Stimulated activated CD4-positive, alpha-beta T cell treated with anti-CD3 and anti-CD28 coated beads, Interleukin-2, amount 100 ng/mL, for 4 hours (primary cell): Measurements from ENCODE around the gene SPOCK1.

Source experiments
- DNase-seq: peaks from one replicate; pipeline ENCODE4 v3.0.0-alpha.2; 2020; ENCODE audit warnings: low read depth

SPOCK1 gene

DNA sequence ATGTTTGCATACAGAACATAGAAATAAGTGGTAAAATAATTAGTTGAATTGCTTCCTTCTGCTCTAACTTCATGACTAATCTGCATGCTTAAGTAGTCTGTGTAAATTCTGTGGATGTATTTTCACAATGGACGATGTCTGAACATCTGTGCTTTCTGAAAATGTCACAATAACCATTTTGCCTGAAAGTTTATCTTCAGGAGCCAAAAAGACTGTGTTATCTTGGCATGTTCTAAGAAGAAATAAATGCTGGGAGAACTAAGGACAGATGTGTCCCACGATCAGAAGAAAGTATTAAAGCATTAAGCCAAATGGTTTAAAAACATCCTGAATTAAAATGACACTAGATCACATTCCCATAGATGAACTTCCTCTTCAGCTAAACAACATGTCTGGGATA is 397.6 kb downstream of the SPOCK1 start:
- DNase-seq, result no peak

DNA sequence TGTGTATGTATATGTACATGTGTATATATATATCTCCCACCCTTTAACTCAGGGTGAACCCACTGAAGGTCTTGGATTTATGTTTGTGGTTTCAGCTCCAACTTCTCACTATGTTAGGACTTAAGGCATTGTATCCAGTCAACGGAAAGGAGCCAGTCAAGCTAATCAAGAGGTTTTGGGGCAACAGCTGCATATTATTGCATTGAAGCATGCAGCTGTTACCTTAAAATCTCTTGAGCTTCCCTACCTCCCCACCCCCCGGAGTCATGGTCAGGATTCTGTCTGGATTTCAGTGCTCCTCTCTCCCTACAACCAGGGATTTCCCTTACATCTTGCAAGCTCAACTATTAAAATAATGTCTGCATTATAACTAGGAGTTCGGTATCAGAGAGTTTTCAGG is 399.5 kb downstream of the SPOCK1 start:
- DNase-seq, result no peak

DNA sequence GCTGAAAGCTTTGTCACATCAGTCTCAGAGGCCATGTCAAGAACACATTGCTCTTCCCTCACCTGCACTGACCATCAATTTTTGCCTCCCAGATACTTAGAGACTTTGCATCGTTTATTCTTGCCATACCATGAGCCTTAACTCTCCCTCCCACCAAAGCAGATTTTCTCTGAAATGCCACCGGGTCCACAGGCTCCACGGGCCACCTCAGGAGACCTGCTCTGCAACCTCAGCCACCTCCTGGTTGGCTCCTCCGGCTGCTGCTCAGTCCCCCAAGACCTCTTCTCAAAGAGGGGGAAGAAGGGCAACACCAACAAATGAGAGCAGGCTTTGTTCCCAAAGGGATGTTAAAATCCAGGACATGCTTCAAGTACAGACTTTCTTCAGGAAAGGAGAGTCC is 400.5 kb downstream of the SPOCK1 start:
- DNase-seq, result no peak

DNA sequence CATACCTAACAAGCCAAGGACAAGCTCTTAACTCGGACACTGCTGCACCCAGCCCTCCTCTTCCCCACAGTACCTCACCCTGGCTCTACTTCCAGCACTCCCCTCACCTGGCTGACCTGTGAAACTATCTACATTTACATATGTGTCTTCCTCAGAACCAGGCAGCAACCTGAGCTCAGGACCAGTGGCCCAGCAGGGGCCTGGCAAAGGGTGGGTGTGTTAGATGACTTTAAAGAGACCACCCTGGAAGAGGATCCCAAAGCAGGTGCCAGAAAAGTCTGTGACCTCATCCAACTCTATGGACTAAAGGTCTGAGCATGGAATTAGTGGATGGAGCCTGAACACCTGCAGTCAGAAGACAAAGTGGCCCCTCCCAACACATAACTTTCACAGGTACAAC is 400.9 kb downstream of the SPOCK1 start:
- DNase-seq, result no peak

DNA sequence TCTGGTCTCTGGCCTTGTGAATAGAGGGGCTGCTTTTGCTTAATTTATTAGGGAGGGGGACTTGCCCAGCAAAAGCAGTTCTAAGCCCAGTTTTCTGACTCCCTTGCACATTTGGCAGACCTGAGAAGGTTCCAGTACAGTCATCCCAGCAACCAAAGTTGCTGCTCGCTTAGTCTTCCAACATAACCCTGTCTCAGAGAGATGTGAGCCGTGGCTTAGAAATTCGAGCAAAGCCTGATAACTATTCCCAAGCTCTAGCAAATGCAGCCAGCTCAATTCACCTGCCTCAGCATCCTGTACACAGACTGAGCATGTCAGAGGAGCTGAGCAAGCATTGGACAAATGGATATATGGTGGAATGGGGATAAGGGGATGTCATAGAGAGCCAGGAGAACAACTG is 401.9 kb downstream of the SPOCK1 start:
- no peak for DNase-seq

DNA sequence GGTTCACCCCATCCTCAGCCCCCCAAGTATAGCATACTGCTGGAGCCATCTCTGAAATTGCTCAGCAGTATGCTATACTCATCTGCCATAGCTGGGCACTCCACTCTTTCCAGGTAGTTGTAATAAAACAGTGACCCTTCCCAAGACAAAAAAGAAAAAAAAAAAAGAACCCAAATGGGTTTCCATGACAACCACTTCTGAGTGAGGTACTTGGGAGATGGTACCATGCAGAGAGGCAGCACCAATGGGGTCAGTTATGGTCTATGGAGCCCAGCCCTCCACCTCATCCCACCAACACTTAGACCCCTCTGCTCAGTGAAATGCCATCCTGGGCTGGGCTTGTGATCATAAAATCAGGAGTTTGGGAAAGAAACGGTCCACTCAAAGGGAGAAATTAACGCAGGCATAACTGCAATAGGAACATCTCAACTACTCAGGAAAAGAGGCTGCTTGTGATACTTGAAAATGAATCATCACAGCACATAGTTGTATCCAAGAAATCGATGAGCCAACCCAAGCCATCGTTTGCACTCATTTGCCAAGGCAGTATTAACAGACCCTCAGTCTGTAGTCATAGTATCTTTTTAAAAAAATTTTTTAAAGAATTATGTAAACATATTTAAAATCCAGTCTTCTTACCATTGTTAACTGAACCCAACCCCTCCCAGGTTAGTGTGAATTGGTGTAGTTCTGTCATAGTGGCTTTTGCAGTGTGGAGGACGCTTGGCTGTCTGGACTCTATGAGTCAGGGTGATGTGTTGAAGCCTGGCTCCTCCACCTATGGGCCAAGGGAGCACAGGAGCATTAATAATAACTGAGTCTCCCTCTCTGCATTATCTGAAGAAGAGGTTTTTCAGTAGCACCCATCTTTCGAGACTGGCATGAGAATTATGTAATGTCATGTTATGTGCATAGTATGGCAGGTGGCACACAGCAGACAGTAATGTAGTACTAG is 402.7 kb downstream of the SPOCK1 start:
- no peak for DNase-seq

DNA sequence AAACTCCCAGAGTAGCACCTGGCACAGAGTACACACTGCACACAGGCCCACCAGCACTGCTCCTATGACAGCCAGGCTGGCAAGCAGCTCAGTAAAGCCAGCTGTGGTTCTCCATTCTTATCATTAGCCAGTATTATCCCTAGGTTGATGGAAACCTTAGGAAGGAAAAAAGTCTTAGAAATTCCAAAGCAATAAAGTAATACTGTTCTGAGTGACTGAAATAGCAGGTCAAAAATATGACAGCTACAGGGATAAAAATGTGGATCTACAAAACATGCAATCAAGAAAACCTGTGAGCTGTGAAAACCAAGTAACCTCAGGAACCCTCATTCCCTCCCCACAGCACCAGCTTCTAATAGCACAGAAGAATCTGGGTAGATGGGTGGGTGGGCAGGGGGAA is 403.5 kb downstream of the SPOCK1 start:
- no peak for DNase-seq

DNA sequence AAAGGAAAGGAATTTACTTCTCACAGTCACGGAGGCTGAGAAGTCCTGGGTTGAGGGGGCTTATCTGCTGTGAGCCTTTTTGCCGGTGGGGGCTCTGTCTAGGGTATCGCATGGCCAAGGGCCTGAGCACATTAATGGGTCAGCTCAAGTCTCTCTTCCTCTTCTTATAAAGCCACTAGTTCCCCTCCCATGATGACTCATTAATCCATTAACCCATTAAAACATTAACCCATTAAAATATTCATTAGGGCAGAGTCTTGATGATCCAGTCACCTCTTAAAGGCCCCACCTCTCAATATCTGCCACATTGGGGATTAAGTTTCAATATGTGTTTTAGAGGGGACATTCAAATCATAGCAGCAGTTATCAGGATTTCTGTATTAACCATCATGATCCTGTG is 406.3 kb downstream of the SPOCK1 start:
- DNase-seq, result no peak

DNA sequence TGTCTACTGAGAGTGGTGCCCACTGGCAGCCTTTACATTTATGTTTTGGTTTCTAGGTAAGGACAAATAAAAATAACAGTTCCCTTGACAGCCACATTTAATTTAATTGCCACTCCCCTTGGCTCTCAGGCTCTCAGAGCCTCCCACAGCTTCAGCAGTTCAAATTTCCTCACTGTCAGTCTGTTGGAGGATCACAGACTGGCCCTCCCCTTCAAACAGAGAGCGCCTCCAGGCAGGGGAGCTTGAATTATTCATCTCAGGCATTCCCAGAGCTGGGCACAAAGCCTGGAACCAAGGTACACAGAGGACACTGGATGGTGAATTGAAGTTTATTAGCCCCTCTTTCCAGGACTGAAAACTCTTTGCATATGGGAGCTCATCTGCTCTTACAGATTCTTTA is 407.7 kb downstream of the SPOCK1 start:
- no peak for DNase-seq

DNA sequence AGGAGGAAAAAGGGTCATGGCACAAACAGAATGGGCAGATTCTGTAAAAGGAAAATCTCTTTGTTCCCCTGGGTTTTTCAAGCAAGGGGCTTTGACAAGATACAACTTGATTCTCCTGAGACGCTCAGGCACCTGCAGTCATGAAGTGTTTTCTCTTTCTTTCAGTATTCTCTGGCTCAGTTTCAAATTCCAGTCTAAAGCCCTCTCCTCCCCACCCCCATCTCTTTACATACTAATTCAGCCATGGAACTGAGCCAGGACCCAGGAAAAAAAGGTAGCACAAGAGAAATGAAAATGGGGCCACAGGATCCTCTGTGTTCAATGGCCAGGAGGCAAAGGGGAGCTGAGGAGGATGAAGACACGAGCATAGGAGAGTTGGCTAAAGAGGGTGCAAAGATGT is 408.4 kb downstream of the SPOCK1 start:
- no peak for DNase-seq

DNA sequence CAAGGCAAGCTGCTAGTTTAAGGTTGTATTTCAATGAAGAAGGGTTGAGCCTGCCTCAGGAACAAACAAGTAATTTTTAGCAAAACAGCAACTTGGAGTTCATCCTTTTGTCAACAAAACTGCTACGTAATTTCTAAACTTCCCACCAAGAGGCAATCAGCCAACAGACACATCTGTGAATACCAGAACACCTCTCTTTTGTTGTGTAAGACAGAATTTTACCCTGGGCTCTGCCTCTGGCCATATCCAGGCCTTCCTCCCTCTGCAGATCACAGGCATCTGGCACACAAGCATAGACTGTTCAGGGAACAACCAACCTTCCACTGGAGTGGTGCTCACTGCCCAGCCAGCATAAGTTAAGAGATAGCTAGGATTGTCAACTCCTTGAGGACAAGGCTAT is 409.0 kb downstream of the SPOCK1 start:
- no peak for DNase-seq

DNA sequence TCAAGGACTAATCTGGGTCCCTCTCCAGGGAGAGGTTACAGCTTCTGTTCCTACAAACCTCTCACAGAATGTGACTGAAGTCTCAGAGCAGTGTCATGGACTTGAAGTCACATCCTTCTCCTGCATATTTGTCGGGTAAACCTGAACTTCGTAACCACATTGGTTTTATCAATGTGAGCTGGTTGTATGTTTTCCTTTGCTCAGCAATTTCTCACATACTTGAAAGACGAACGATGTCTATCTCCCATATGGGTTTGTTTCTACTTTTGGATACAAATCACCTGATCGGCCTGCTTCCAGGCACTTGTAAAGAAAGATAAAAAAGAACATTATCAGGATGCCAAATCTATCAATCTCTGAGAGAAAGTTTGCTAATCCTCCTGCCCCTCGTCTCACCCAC is 411.0 kb downstream of the SPOCK1 start:
- no peak for DNase-seq

DNA sequence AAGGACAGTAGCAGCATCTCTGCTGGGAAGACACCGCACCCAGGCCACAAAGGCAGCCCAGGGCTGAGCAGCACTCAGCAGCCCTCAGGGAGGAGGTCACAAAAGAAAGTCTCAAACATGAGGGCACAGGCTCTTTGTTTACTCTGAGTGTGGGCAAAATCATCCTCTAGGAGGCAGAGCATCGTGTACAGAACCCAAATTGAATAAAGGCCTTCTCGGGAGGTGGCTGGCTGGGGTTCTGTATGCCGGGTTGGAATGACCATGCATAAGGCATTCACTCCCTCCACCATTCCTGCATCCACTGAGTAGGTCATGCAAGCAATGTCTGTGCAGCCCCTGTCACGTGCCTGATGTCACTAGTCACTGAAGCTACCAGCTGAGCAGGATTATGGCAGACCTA is 412.8 kb downstream of the SPOCK1 start:
- no peak for DNase-seq

DNA sequence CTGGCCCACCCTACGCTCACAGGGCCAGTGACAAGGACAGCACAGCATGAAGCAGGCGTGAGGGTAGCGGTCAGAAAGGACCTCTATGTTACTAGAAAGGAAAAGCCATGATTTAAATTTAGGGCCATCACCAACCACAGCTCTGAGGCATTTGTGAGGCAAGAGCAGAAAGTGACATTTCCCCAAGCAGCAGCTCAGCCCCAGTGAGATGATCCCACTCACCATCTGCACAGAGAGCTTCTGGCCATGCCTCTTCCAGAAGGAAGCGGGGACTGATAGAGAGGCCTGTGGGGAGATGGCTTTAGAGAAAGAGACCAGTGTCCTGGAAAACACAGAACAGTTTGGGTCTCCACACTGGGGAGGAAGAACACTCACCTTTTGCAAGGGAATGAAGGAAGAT is 413.9 kb downstream of the SPOCK1 start:
- DNase-seq, result no peak

DNA sequence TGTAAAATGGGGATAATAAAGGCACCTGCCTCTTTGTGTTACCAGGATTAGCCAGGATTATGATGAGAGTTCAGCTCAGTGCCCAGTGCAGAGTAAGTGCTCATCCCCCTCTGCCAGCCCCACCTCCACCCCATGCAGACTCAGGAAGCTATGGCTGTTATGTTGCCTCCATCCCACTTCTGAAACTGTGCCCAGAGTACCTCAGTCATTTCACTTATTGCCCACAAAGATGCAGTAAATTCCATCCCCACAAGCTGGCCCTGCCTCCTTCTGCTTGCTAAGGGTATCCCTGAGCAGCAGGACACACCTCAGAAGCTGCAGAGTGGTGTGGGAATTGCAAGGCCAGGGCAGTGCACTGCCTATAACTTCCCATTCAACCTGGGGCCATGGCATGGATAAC is 415.1 kb downstream of the SPOCK1 start:
- no peak for DNase-seq

DNA sequence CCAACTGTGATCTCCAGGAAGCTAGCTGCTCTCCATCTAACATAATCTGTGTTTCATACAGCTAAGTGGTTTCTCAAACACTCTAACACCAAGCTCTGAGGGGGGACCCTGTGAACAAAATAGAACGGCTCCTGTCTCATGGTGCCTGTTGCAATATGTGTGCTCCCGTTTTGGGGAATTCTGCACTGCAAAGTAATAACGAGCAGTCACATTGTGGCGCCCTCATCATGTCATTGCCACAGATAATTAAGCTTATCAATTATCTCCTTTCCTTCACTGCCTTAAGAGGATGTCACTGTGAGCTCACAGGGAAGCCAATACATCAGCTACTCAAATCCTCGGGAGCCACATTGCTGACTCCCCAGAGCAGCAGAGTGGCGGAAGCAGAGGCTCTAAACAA is 416.2 kb downstream of the SPOCK1 start:
- no peak for DNase-seq

DNA sequence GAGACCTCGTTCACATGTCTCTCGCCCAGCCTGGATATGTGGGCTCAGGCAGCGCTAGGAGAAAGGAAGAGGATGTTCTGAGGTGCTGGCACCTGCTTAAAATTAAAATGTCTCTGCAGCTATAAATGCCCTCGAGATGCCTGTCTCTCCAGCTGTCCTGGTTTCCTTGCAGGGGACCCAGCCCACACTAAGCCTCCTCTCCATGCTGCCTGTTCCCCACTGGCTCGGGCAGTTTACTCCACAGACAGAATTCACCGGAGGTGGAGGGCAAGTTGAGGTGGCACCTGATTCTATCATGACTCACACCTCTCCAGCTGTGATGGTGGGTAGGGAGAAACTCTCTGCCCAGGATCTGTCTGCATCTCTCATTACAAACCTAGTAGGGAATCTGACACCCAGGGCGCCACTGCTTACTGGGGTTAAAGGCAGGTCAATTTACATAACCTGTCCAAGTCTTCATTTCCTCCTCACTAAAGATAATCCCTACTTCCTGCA is 420.9 kb downstream of the SPOCK1 start:
- no peak for DNase-seq

DNA sequence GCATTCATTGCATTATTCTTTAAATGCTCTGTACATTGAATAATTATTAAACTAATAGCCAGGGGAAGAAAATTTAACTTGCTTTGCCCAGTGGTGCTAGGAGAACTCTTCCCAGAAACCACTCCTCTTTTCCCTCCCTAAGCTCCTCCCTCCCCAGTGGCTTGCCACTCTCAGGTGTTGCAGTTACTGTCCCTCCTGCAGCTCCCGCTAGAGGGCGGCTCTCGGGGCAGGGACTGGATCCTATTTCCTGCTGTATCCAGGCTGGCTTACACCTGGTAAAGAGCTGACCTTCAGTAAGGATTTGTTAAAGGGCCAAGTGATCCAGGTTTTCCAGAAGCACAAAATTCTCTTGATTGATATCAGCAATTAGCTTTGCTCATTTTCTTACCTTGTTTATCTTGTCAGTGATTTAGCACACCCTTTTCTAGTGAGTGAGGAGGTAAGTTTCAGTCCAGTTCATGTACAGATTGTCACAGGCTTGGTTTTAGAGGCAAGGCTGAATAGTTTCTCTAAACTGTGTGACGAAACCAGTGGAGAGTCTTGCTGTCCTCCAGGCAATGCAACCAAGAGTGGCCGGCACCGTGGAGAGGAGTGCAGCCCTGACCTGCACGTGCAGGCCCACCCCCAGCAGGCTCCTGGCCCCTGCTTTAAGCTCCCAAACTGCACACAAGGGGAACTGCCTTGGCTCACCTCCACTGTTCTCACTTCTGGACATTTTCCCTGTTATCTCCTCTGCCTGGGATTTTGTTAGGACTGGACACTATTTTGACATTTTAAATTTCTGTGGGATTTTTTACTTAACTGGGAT is 423.8 kb downstream of the SPOCK1 start:
- DNase-seq, result no peak

DNA sequence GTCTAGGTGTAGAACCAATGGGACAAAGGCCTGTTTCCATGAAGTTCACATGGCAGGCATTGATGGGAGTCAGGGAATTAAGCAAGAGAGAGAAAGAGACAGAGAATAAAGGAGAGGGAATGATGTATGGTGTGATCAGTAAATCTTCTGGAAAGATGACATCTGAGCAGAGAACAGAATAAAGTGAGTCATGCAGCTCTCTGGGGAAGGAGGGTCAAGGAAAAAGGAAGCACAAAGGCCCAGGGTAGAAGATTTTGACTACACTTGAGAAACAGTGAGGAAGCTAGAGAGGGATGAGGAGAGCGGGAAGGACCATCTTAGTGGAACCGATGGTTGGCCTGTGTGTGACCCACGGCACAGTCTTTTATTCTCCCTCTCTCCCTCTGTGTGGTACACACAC is 425.9 kb downstream of the SPOCK1 start:
- DNase-seq, result no peak

DNA sequence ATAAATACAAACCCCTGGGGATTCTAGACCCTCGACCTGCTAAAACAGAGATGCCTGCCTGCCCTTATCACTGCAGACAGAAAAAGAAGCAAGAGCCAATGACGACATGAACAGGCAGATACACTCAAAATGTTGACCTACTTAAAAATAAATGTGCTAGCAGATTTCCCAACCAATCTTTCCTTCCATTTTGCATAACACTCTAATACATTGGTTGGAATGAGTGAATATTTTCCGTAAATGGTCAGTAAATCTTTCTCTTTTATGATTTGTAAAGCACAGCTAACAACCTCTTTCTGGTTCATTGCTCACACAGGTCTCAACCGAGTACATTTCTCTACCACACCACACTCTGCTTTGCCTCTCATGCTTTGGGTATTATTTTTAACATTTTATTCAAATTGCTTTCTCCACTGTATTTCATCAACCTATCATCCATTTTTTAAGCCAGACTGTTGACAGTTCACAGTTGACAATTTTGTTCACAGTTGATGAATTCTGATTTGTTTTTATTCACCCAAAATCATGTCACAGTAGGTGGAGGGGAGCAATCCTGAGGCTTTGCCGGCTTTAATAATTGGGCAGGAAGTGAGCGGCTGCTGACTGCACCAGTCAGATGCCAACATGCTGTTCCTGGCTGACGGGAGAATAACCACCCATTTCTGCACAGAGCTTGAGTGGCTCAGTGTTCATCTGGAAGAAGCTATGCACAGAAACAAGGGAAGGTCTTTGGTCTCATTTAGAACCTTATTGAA is 426.6 kb downstream of the SPOCK1 start:
- no peak for DNase-seq

DNA sequence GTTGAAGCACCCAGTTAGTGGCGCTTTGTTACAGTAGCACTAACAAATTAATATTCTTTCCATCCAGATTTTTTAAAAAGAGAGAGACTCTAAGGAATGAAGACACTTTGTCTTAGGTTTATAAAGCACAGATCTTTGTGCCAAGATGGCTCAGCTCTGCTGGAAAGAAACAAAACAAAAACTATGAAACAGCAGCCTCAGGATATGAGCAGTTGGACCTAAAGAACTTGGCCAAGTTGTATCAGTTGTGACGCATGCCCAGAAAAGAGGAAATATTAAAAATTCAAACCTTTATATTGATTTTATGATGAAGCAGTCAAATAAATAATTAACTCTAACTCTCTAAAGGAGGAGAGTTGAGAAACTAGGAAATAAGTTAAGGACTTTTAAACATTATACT is 427.2 kb downstream of the SPOCK1 start:
- DNase-seq, result no peak

DNA sequence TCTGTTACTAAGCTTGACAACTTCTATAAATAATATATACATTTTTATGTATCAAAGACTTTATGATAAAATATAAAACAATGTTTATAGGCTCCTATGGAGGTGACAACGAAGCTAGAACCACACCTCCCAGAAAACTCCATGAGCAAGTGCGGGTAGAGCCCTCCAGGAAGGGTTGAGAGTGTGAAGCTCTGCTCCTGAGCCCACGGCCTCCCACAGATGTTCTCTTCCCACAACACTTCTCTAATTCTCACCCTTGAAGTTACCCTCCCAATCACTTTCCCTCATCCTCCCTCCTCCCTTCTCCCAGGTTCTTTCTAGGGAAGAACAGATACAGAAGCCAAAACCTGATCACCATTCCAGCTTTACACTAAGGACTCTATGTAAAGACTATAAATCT is 427.6 kb downstream of the SPOCK1 start:
- no peak for DNase-seq
